Stimulated activated CD4-positive, alpha-beta T cell treated with anti-CD3 and anti-CD28 coated beads, Interleukin-2, amount 100 ng/mL, for 24 hours (primary cell): ENCODE results near the gene MCHR1.
"Not testable (repeated sequence)": the region's sequence is repeated elsewhere in the genome, so short reads cannot be mapped to it uniquely, and the experiment has no call there.

Source experiments
- DNase-seq, 2 donors: peaks; one replicate each; pipeline ENCODE4 v3.0.0-alpha.2; 2020

The MCHR1 gene

GRCh38 chr22:40659166-40659565, 20.1 kb upstream of the MCHR1 start:
- no peak for DNase-seq

- no peak for DNase-seq
Observed at GRCh38 chr22:40660730-40661129, 18.6 kb upstream of the MCHR1 start.

DNA sequence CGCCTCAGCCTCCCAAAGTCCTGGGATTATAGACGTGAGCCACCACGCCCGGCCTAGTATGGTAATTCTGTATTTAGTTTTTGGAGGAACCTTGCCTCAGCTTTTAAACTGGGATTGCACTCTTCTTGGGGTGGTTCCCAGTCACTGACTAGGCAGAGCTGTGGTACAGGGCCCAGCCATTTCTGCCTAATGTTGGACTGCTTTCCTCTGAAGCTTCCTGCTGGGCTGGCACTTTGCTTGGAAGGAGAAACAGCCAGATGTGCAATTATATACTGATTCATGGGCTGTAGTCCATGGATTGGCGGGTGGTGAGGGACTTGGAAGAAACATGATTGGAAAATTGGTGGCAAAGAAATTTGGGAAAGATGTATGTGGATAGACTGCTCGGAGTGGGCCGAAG, 17.6 kb upstream of the MCHR1 start:
- DNase-seq = no peak

DNA sequence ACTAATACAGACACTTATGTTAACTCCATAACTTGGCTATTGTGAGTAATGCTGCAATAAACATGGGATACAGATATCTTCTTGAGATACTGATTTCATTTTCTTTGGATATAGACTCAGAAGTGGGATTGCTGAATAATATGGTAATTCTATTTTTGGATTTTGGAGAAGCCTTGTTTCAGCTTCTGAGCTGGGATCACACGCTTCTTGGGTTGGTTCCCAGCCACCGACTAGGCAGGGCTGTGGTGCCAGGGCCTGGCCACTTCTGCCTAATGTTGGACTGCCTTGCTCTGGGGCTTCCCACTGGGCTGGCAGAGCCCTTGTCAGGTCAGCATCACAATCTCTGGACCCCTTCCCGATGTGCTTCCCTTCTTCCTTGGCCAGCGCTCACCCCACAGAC, 14.0 kb upstream of the MCHR1 start:
- no peak for DNase-seq

- no peak for DNase-seq
Observed at GRCh38 chr22:40666151-40666848, 13.0 kb upstream of the MCHR1 start.

DNA sequence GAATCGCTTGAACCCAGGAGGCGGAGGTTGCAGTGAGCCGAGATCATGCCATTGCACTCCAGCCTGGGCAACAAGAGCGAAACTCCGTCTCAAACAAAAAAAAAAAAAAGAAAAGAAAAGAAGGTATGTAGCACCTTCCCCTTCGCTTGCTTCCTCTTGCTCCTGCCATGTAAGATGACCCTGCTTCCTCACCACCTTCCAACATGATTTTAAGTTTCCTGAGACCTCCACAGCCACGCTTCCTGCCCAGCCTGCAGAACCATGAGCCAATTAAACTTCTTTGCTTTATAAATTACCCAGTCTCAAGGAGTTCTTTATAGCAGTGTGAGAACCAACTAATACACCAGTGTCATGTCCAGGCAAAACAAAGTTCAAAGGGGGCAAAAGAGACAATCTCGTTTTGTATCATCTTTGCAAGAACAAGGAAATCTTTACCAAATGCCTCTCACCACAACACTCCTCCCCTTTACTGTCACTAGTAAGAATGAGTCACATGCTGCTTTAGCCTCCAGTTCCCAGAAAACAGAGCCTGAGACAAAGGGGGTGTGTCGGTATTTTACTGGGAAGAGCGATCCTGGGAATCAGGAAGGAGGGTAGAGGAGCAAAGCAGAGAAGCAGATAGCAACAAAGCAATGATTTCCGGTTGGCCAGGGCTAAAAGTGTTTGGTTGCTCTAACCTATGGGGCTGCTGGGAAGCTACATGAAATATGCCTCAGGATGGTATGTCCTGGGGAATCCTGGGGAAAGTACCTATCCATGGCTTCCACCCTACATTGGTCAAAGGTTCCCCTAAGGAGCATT, 10.5 kb upstream of the MCHR1 start:
- no peak for DNase-seq

DNA sequence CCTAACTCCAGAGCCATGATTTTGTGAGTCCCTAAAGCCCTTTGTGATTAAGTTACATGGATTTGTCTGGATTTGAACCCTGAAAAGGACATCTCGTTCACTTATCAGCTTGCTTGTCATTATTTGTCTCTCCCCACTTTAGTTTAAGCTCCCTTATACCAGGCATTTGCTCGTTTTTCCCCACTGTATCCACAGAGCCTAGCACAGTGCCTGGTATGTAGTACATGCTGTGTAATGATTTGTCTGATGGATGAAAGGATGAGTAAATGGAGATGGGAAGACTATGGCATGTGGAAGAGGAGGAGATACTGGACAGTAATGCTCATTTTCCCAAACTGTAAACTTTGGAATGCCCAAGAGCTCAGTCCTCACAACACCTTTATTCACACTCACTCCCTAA, 9.2 kb upstream of the MCHR1 start:
- DNase-seq = no peak

DNA sequence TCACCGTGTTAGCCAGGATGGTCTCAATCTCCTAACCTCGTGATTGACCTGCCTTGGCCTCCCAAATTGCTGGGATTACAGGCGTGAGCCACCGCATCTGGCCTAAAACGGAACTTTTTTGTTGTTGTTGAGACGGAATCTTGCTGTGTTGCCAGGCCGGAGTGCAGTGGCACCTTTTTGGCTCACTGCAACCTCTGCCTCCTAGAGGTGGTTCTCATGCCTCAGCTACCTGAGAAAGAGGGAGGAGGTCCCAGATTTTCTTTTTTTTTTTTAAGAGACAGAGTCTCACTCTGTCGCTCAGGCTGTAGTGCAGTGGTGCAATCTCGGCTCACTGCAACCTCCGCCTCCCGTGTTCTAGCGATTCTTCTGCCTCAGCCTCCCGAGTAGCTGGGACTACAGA, 7.9 kb upstream of the MCHR1 start:
- DNase-seq = no peak

DNA sequence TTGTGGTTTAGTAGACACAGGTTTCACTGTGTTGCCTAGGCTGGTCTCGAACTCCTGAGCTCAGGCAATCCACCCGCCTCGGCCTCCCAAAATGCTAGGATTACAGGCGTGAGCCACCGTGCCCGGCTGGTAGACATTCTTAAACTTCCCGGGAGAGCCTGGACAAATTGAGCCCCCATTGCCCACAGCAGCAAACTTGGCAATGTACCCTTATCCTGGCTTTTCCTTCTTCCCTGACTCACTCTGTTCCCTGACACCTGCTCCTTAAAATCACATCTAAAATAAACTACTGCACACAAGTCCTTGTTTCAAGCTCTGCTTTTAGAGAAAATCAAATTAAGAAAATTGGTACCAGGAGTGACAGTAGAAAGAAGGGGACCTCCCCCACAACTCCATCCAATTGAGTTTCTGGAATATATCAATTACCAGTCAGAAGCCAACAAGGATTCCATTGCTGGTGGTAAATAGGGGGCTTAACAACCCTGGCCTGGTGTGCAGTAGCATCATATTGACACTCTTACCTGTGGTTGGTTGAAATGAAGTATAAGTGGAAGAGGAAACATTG, 7.4 kb upstream of the MCHR1 start:
- DNase-seq = no peak

- DNase-seq = no peak
Observed at GRCh38 chr22:40673017-40673416, 6.3 kb upstream of the MCHR1 start.

DNA sequence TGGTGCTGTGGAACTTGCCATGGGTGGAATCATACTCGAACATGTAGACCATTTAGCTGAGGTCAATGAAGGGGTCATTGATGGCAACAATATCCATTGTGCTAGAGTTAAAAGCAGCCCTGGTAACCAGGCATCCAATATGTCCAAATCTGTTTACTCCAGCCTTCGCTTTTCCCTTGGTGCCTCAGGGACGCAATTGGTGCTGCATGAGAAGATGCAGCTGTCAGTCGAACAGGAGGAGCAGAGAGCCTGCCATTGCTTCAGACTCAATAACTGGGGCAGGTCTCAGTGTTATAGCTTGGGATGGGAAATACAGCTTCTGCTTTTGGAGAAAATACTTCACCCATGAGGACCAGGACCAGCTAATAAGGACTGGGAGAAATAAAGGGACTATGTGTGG, 5.0 kb upstream of the MCHR1 start:
- DNase-seq = no peak

DNA sequence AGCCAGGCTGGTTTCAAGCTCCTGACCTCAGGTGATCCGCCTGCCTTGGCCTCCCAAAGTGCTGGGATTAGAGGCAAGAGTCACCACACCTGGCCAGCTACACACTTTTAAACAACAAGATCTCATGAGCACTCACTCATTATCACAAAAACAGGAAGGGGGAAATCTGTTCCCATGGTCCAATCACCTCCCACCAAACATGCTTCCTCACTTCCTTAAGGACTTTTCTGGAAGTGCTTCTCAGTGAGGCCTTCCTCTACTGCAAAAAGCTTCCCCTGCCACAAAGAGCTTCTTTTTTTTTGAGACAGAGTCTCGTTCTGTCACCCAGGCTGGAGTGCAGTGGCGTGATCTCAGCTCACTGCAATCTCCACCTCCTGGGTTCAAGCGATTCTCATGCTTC, 3.1 kb upstream of the MCHR1 start:
- DNase-seq = not testable (repeated sequence)

DNA sequence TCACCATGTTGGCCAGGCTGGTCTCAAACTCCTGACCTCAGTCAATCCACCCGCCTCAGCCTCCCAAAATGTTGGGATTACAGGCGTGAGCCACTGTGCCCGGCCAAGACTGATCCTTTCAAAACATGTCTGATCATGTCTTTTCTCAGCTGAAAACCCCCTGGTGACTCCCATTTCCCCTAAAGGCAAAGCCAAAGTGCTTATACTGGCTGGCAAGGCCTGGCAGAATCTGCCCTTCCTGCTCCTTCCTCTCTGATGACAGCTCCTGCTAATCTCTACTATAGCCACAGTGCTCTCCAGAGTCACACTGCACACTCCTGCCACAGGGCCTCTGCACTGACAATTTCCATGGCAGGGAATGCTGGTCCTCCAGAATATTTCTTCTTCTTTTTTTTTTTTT, 2.6 kb upstream of the MCHR1 start:
- DNase-seq = no peak

GRCh38 chr22:40678493-40679248, 613 bp upstream of the MCHR1 start:
- no peak for DNase-seq

- no peak for DNase-seq
Observed at GRCh38 chr22:40679964-40680818, 907 bp downstream of the MCHR1 start.

DNA sequence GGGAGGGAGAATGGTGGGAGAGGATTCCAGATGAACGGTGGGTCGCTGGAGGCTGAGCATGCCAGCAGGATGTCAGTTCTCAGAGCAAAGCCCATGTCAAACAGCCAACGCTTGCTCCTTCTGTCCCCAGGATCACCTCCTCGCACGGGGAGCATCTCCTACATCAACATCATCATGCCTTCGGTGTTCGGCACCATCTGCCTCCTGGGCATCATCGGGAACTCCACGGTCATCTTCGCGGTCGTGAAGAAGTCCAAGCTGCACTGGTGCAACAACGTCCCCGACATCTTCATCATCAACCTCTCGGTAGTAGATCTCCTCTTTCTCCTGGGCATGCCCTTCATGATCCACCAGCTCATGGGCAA, 1.5 kb downstream of the MCHR1 start:
- DNase-seq = no peak

- no peak for DNase-seq
Observed at GRCh38 chr22:40681451-40681850, 2.2 kb downstream of the MCHR1 start.

- no peak for DNase-seq
Observed at GRCh38 chr22:40684728-40685127, 5.4 kb downstream of the MCHR1 start.

- DNase-seq = no peak
Observed at GRCh38 chr22:40685406-40685805, 6.1 kb downstream of the MCHR1 start.

DNA sequence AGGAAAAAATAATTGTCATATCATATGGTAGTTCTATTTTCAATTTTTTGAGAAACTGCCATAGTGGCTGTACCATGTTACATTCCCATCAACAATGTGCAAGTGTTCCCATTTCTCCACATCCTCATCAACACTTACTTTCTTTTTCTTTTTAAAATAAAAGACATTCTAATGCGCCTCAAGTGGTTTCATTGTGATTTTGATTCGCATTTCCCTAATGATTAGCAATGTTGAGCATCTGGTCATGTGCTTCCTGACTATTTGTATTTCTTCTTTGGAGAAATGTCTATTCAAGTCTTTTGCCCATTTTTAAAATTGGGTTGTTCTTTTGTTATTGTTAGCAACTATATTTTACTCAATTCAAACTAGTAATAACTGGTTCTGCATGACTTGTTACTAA, 8.4 kb downstream of the MCHR1 start:
- no peak for DNase-seq

DNA sequence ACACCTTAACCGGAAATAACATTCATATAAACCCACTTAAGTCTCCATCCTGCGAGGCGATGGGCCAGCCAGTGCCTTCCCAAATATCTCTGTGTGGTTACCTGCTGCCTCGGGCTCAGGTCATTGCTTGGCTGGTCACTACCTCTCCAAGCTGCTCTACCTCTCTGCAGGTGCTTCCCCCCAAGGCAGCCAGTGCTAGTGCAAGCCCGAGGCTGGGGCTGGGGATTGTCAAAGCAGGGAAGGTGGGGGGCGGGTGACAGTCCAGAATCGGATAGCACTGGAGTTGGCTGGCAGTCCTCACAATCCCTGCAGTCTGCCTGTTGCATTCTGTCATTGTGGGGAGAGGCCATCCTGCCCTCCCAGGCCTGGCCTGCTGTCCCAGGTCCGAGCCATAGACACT, 11.1 kb downstream of the MCHR1 start:
- no peak for DNase-seq

DNA sequence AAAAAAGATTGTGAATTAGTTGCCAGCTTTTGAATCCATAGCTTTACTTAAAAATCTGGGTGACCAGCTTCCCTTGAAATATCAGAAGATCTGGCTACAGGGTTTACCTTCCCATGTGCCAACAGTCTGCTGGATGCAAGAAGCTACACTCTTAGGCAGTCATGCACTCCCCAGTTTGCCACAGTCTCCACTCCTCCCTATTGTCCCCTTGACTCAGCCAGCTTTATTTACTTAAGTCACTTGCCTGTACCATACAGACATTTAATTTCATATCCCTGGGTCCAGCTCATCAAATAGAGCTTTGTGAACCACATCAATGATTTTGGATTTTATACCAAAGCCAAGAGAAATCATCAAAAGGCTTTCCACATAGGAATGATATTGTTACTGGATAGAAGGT, 12.2 kb downstream of the MCHR1 start:
- DNase-seq = no peak

- no peak for DNase-seq
Observed at GRCh38 chr22:40694411-40694810, 15.1 kb downstream of the MCHR1 start.
